Fibroblast of lung (primary cell): ENCODE data around the gene DNAL4.

Experiments used
- CTCF ChIP-seq, 2 donors: IDR thresholded peaks in 1 of 2; conservative IDR thresholded peaks in 1 of 2; 1 replicate in 1 of 2; 2 replicates in 1 of 2; pipeline ENCODE4 v1.5.1; 2011 to 2012; ENCODE audit warnings: low read length in 2 of 2, control low read depth in 1 of 2, inconsistent platforms in 1 of 2, low read depth in 1 of 2, mild to moderate bottlenecking in 1 of 2
- EZH2 ChIP-seq: IDR thresholded peaks from 2 replicates; pipeline ENCODE4 v1.5.1; 2012; ENCODE audit warnings: low read length, control low read depth, mild to moderate bottlenecking; ENCODE audit errors: missing control alignments

- TF ChIP-seq CTCF (conservative IDR thresholded peaks at IDR 0.05 in 1 of 2, IDR thresholded peaks at IDR 0.05 in 1 of 2; ENCODE audit: low read depth in 1 of 2, low read length in 2 of 2) (no peak), EZH2 (no peak)
Measured at GRCh38 chr22:38841211-38841610, 47.3 kb upstream of the DNAL4 start.
